BE2C (cell line): Measurements from ENCODE around the gene SFMBT2.

ENCODE experiments used
- DNase-seq: peaks from one replicate; pipeline ENCODE4 v3.0.0-alpha.2; 2020
- H3K27me3 ChIP-seq: fragments of 250-450 bp; sonication (Bioruptor Pico); 2 replicates; pipeline ENCODE4 v1.5.1; 2020; ENCODE audit warnings: mild to moderate bottlenecking
- H3K36me3 ChIP-seq: fragments of 250-450 bp; sonication (Bioruptor Pico); 2 replicates; pipeline ENCODE4 v1.5.1; 2020; ENCODE audit warnings: mild to moderate bottlenecking
- H3K4me1 ChIP-seq: fragments of 250-450 bp; sonication (Bioruptor Pico); 2 replicates; pipeline ENCODE4 v1.5.1; 2020
- H3K4me3 ChIP-seq: 2 replicates; pipeline ENCODE4 v1.5.1; 2011; ENCODE audit warnings: low read depth, low read length
- H3K9me3 ChIP-seq: fragments of 250-450 bp; sonication (Bioruptor Pico); 2 replicates; pipeline ENCODE4 v1.5.1; 2020
- CTCF ChIP-seq: IDR thresholded peaks from 2 replicates; pipeline ENCODE4 v1.5.1; 2012; ENCODE audit warnings: mild to moderate bottlenecking, low read depth, low read length

The SFMBT2 gene

GRCh38 chr10:7327885-7328284, 82.9 kb downstream of the SFMBT2 start:
- no peaks in the 10 kb centered on the region for H3K27me3 ChIP-seq
- DNase-seq, result no peak
- no peaks in the 10 kb centered on the region; the same call in 1 of the 2 replicates for H3K9me3 ChIP-seq
- no peak for TF ChIP-seq CTCF
- H3K4me3 ChIP-seq, result no peak overlapping the region
- peaks cover 6% of the 10 kb centered on the region for H3K4me1 ChIP-seq
- no peaks in the 10 kb centered on the region for H3K36me3 ChIP-seq

- Histone ChIP-seq H3K36me3 (no peaks in the 10 kb centered on the region), H3K27me3 (no peaks in the 10 kb centered on the region), H3K4me3 (no peak overlapping the region), H3K9me3 (no peaks in the 10 kb centered on the region), H3K4me1 (peaks cover 6% of the 10 kb centered on the region)
- no peak for DNase-seq
- no peak for TF ChIP-seq CTCF
These were observed 88.2 kb downstream of the SFMBT2 start for GRCh38 chr10:7322623-7323022.

- Histone ChIP-seq H3K36me3 (no peaks in the 10 kb centered on the region), H3K4me3 (no peak overlapping the region), H3K9me3 (no peaks in the 10 kb centered on the region), H3K4me1 (no peaks in the 10 kb centered on the region; the same call in 1 of the 2 replicates), H3K27me3 (no peaks in the 10 kb centered on the region)
- no peak for DNase-seq
- no peak for TF ChIP-seq CTCF
These were observed 90.8 kb downstream of the SFMBT2 start for GRCh38 chr10:7320072-7320471.

- TF ChIP-seq CTCF, result no peak
- no peak for DNase-seq
These were observed 91.2 kb downstream of the SFMBT2 start for GRCh38 chr10:7319632-7320031.

GRCh38 chr10:7318836-7319235, 92.0 kb downstream of the SFMBT2 start:
- H3K27me3 ChIP-seq, result no peaks in the 10 kb centered on the region
- TF ChIP-seq CTCF, result no peak
- H3K4me1 ChIP-seq, result no peaks in the 10 kb centered on the region; the same call in 1 of the 2 replicates
- no peak for DNase-seq
- no peaks in the 10 kb centered on the region for H3K36me3 ChIP-seq
- no peak overlapping the region for H3K4me3 ChIP-seq
- no peaks in the 10 kb centered on the region for H3K9me3 ChIP-seq

More at GRCh38 chr10:7319632-7320031, 91.2 kb downstream of the SFMBT2 start:
- Histone ChIP-seq H3K27me3 (no peaks in the 10 kb centered on the region), H3K9me3 (no peaks in the 10 kb centered on the region), H3K4me3 (no peak overlapping the region), H3K36me3 (no peaks in the 10 kb centered on the region), H3K4me1 (no peaks in the 10 kb centered on the region; the same call in 1 of the 2 replicates)

GRCh38 chr10:7317786-7318446, 92.9 kb downstream of the SFMBT2 start:
- no peak for DNase-seq
- no peaks in the 10 kb centered on the region; the same call in 1 of the 2 replicates for H3K4me1 ChIP-seq
- no peak overlapping the region for H3K4me3 ChIP-seq
- no peaks in the 10 kb centered on the region for H3K36me3 ChIP-seq
- no peaks in the 10 kb centered on the region for H3K27me3 ChIP-seq
- H3K9me3 ChIP-seq, result no peaks in the 10 kb centered on the region
- TF ChIP-seq CTCF, result no peak
